HG02798 (cell line): ENCODE results near the gene RPL31.

ENCODE experiments used
- ATAC-seq: cut with Tn5 transposase; IDR thresholded peaks from one replicate; pipeline ENCODE4 v1.9.1; 2021; ENCODE audit warnings: mild to moderate bottlenecking; ENCODE audit not compliant: unreplicated experiment, poor library complexity

Gene RPL31

DNA sequence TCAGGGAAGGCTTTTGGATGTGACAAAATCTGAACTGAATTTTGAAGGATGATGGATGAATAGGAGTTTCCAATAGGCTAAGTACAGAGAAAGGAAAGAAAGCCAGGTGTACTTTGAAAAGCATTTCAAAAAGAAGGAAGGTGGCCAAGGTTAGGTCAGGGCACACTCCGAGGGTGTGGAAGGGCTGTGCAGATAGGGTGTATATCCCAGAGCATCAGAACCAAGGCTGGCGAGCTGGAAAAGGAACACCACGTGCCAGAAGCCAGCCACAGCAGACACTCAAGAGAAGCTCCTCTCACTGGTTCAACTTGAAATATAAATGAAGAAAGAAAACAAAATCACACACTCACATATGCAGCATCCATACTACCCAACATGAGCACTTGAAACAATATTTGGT is 51.0 kb downstream of the RPL31 start:
- no peak for ATAC-seq
